Lower leg skin (tissue), 4 donors: ENCODE results near the gene KISS1R. TPM values are rescaled to one million over a fixed set of nuclear protein-coding genes. Genes with fewer than 3 reads are reported as not detected.
"Not testable (repeated sequence)": the region's sequence is repeated elsewhere in the genome, so short reads cannot be mapped to it uniquely, and the experiment has no call there.

ENCODE experiments used
- DNase-seq, 2 donors: peaks; one replicate each; pipeline ENCODE4 v3.0.0-alpha.2; 2019; ENCODE audit warnings: low spot score in 2 of 2
- H3K4me3 ChIP-seq: fragments of 200-600 bp; sonication (generic); 2 replicates; pipeline ENCODE4 v1.5.1; 2017; ENCODE audit warnings: mild to moderate bottlenecking, low read depth; ENCODE audit not compliant: poor library complexity, severe bottlenecking
- CTCF ChIP-seq, 3 donors: fragments of 450-650 bp; IDR thresholded peaks; one replicate each; pipeline ENCODE4 v1.5.1; 2016; ENCODE audit warnings: antibody characterized with exemption in 3 of 3, mild to moderate bottlenecking in 3 of 3, moderate library complexity in 2 of 3
- POLR2A ChIP-seq, 2 donors: fragments of 450-650 bp; IDR thresholded peaks; one replicate each; pipeline ENCODE4 v1.6.1; 2016 to 2017; ENCODE audit warnings: antibody characterized with exemption in 2 of 2, mild to moderate bottlenecking in 1 of 2, moderate library complexity in 1 of 2
- WGBS, 2 donors: methylation state at CpG; one replicate each; pipeline ENCODE4 v1.1.5; 2018; 5-methylcytosine and 5-hydroxymethylcytosine counted together
- intact Hi-C: fragments of 100-400 bp; cut with DNase I; formaldehyde crosslinking; loops from one replicate; pipeline ENCODE4 v1.15.0; 2023; ENCODE audit warnings: low total_unique reads
- total RNA-seq, 4 donors: library from RNA; depleted of rRNA; stranded (reverse); fragments of >200 nt; gene quantifications; one replicate each; pipeline ENCODE4 v1.1.0, GENCODE V29; 2016

KISS1R gene
- total RNA-seq, 4 donors from 2014 or later: 0.88 to 3.5 TPM; not detected in 2

GRCh38 chr19:875265-875879 is 41.8 kb upstream of the KISS1R start:
- intact Hi-C loops: no loop called here
- H3K4me3 ChIP-seq: no peak overlapping the region
- no peak for DNase-seq
- 91 to 95% methylated on average over 25 to 28 of the region's 28 CpGs for WGBS, 2 donors
- TF ChIP-seq POLR2A (IDR thresholded peaks at IDR 0.05) (no peak), CTCF (IDR thresholded peaks at IDR 0.05) (no peak)

DNA sequence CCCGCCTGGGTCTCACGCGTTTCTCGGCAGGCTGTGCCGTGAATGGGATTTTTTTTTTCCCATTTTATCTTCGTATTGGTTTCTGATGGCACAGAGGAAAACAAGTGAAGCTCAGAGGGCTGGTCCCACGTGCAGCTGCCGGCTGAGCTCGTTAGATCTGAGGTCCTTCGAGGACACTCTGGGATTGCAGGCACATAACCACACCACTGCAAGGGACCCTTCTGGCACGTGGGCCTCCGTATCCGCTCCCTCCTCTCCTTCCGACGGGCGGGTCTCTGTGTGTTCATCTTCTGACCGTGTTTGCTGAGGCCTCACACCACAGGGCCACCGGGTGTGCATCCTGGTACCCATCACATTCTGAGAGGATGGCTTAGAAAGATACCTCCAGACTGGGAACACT is 41.0 kb upstream of the KISS1R start:
- 81 to 83% methylated on average over 18 of the region's 18 CpGs for WGBS, 2 donors
- intact Hi-C loops: no loop called here
- TF ChIP-seq POLR2A (IDR thresholded peaks at IDR 0.05): no peak
- no peak for TF ChIP-seq CTCF (IDR thresholded peaks at IDR 0.05)
- no peak overlapping the region for H3K4me3 ChIP-seq
- no peak for DNase-seq

DNA sequence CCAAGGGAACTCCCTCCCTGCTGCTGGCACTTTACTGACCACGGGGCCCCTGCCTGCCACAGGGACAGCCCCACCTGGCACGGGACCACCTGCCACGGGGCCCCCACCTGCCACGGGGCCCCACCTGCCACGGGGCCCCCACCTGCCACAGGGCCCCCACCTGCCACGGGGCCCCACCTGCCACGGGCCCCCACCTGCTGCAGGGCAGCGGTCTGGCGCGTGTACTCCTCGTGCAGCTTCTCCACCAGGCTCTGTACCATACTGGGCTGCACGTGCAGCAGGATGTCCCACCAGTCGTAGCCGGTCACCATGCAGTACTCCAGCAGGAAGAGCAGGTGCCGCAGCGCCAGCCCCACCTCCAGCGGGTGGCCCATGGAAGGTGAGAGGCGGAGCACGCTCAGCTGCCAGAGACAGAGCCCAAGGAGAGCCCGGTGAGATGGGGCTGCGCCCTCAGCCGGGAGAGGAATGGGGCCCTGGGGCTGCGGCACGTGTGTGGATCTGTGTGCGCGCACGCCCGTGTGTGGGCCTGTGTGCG is 40.3 kb upstream of the KISS1R start:
- WGBS, 2 donors: 60 to 70% methylated on average over 20 to 28 of the region's 29 CpGs
- TF ChIP-seq CTCF (IDR thresholded peaks at IDR 0.05) (no peak), POLR2A (IDR thresholded peaks at IDR 0.05) (no peak)
- intact Hi-C loops: no loop called here

GRCh38 chr19:877992-878660 is 39.0 kb upstream of the KISS1R start:
- WGBS, 2 donors: 62 to 74% methylated on average over 6 to 10 of the region's 23 CpGs
- intact Hi-C loops, H3K4me3 ChIP-seq, DNase-seq: not testable (repeated sequence)

More for the DNA sequence above, 40.3 kb upstream of the KISS1R start:
- no peak overlapping the region for H3K4me3 ChIP-seq
- DNase-seq: no peak

- WGBS, 2 donors: 79 to 85% methylated on average over 16 to 23 of the region's 24 CpGs
- DNase-seq: not testable (repeated sequence)
These were observed 38.2 kb upstream of the KISS1R start for GRCh38 chr19:878751-879561.

DNA sequence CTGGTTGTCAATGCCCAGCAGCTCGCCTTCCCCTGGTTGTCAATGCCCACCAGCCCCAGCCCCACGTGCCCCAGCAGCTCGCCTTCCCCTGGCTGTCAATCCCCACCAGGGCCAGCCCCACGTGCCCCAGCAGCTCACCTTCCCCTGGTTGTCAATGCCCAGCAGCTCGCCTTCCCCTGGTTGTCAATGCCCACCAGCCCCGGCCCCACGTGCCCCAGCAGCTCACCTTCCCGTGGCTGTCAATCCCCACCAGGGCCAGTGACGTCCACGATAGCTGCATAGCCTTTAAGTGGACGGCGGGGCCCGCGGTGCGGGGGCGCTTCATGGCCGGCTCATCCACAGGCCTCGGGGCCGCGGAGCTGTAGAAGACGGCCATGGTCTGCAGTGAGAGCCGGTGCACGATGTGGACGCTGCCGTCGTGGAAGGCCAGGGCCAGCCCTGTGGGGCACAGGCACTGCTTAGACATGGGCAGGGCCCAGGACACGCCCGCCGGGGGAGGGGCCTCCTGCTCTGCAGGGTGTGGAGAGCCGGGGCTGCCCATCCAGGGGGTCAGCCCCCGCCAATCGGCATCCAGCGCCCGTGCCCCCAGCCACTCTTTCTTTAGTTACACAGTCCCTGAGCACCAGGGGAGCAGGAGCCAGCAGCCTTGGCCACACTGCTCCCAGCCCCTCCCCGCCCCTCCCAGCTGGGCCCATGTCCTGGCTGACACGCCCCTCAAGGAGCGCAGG is 37.3 kb upstream of the KISS1R start:
- DNase-seq: no peak
- TF ChIP-seq POLR2A (IDR thresholded peaks at IDR 0.05): no peak
- TF ChIP-seq CTCF (IDR thresholded peaks at IDR 0.05): no peak
- intact Hi-C loops: no loop called here
- H3K4me3 ChIP-seq: no peak overlapping the region
- 86% methylated on average over 32 to 35 of the region's 37 CpGs for WGBS, 2 donors

More at GRCh38 chr19:878751-879561, 38.2 kb upstream of the KISS1R start:
- H3K4me3 ChIP-seq, intact Hi-C loops: not testable (repeated sequence)
